ENCODE data around the gene THBS1. TPM values are rescaled to one million over a fixed set of nuclear protein-coding genes. Genes with fewer than 3 reads are reported as not detected.

The THBS1 gene
- total RNA-seq, 1 experiment from 2014 or later = 305 TPM

DNA sequence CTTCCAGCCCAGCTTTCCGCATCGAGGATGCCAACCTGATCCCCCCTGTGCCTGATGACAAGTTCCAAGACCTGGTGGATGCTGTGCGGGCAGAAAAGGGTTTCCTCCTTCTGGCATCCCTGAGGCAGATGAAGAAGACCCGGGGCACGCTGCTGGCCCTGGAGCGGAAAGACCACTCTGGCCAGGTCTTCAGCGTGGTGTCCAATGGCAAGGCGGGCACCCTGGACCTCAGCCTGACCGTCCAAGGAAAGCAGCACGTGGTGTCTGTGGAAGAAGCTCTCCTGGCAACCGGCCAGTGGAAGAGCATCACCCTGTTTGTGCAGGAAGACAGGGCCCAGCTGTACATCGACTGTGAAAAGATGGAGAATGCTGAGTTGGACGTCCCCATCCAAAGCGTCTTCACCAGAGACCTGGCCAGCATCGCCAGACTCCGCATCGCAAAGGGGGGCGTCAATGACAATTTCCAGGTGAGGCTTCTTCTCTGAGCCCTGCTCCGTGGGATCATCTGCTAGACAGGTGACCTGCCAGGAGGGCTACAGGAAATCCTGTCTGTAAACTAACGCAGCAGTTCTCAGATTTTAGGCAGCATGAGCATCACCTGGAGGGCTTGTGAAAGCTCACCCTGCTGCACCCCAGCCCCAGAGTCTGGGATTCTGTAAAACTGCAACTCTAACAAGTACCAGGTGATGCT is 1.6 kb downstream of the THBS1 start:
- Histone ChIP-seq H3K9ac (ENCODE audit: low read length) (peak overlapping the region; percentile 87), H4K20me1 (ENCODE audit: low read length) (peaks cover 45% of the 10 kb centered on the region), H3K4me2 (ENCODE audit: low read length) (peak overlapping the region; percentile 100), H3K79me2 (ENCODE audit: low read length) (peaks cover 62% of the 10 kb centered on the region), H3K9me3 (ENCODE audit: low read length) (no peaks in the 10 kb centered on the region), H3K4me1 (ENCODE audit: insufficient read depth, low read length) (peaks cover 55% of the 10 kb centered on the region), H3K27me3 (ENCODE audit: low read length) (no peaks in the 10 kb centered on the region), H3K36me3 (ENCODE audit: low read depth, low read length) (peaks cover 54% of the 10 kb centered on the region), H3F3A (ENCODE audit: low read length, unreplicated experiment) (peaks cover 20% of the 10 kb centered on the region), H3K4me3 (ENCODE audit: low read length) (peak overlapping the region; percentile 87), H3K9me2 (replicated peaks; ENCODE audit: low read length) (no peaks in the 10 kb centered on the region), H3K27ac (ENCODE audit: low read length) (peak overlapping the region; percentile 93), H2AFZ (ENCODE audit: low read length) (no peak overlapping the region)
- intact Hi-C loops (cut with micrococcal nuclease) = loop anchor here (5.0 kb wide), 2 partner anchors 45 to 105 kb away; no protein-coding TSS in a partner anchor
- peak; percentile 17 for DNase-seq
- ATAC-seq = no peak
- no peak for TF ChIP-seq EZH2phosphoT487 (IDR thresholded peaks at IDR 0.05; ENCODE audit: borderline replicate concordance, low read length)
- TF ChIP-seq, protein P1, sequence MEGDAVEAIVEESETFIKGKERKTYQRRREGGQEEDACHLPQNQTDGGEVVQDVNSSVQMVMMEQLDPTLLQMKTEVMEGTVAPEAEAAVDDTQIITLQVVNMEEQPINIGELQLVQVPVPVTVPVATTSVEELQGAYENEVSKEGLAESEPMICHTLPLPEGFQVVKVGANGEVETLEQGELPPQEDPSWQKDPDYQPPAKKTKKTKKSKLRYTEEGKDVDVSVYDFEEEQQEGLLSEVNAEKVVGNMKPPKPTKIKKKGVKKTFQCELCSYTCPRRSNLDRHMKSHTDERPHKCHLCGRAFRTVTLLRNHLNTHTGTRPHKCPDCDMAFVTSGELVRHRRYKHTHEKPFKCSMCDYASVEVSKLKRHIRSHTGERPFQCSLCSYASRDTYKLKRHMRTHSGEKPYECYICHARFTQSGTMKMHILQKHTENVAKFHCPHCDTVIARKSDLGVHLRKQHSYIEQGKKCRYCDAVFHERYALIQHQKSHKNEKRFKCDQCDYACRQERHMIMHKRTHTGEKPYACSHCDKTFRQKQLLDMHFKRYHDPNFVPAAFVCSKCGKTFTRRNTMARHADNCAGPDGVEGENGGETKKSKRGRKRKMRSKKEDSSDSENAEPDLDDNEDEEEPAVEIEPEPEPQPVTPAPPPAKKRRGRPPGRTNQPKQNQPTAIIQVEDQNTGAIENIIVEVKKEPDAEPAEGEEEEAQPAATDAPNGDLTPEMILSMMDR (conservative IDR thresholded peaks at IDR 0.05; ENCODE audit: low read depth, low read length) = no peak
- no peak for TF ChIP-seq EZH2 (IDR thresholded peaks at IDR 0.05; ENCODE audit: low read length, unreplicated experiment)
- ChIA-PET CTCF (interaction anchor here (0.8 to 1.9 kb wide), 2 partner anchors 174 to 411 kb away, joined by 4 to 9 read pairs; no protein-coding TSS in a partner anchor), POLR2A (ENCODE audit: unreplicated experiment) (no interaction called here)
- BruUV-seq (replicated peaks) = no TSS peak

DNA sequence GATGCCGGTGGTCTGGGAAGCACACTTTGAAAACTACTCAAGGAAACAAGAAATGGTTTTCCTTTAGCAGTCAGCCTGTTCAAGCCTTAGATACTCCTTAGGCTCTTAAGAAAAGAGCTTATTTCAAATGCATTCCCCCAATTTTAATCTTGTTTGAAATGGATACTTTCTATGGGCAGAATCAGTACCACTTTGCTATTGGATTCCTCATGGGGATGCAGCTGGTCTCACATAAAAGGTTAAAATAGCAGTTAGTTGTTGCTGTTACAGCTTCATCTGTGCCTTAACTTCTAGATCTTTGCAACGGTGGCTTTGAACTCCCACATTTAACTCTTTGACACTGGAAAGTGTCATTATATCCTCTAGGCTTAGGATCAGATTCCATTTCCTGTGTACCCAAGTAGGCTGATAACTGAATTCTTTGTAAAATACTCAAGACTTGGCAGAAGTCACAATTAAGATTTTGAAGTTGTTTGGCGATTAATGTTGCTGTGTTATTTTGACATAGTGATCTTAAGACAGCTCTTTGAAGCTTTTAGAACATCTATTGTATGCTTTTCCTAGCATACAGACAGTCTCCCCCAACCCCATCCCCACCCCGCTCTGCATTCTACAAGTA is 2.2 kb downstream of the THBS1 start:
- Histone ChIP-seq H3K4me1 (ENCODE audit: insufficient read depth, low read length) (peaks cover 55% of the 10 kb centered on the region), H4K20me1 (ENCODE audit: low read length) (peaks cover 51% of the 10 kb centered on the region), H3K79me2 (ENCODE audit: low read length) (peaks cover 68% of the 10 kb centered on the region), H3K9me2 (replicated peaks; ENCODE audit: low read length) (no peaks in the 10 kb centered on the region), H3K9ac (ENCODE audit: low read length) (peak overlapping the region; percentile 4; the same call in 1 of the 2 replicates), H3K4me3 (ENCODE audit: low read length) (peak overlapping the region; percentile 87), H3K27ac (ENCODE audit: low read length) (no peak overlapping the region), H3K9me3 (ENCODE audit: low read length) (no peaks in the 10 kb centered on the region), H2AFZ (ENCODE audit: low read length) (no peak overlapping the region), H3K4me2 (ENCODE audit: low read length) (peak overlapping the region; percentile 100), H3F3A (ENCODE audit: low read length, unreplicated experiment) (peaks cover 25% of the 10 kb centered on the region), H3K27me3 (ENCODE audit: low read length) (no peaks in the 10 kb centered on the region), H3K36me3 (ENCODE audit: low read depth, low read length) (peaks cover 61% of the 10 kb centered on the region)
- intact Hi-C loops (cut with micrococcal nuclease) = loop anchor here (5.0 kb wide), 2 partner anchors 44 to 104 kb away; no protein-coding TSS in a partner anchor
- no TSS peak for BruUV-seq (replicated peaks)
- CTCF ChIA-PET = interaction anchor here (0.7 to 0.8 kb wide), 2 partner anchors 47 to 174 kb away, joined by 3 to 4 read pairs; no protein-coding TSS in a partner anchor
- DNase-seq (no peak), ATAC-seq (no peak)
- POLR2A ChIA-PET (ENCODE audit: unreplicated experiment) = interaction anchor here (0.5 kb wide), 1 partner anchor 16 kb away, joined by 4 read pairs; no protein-coding TSS in a partner anchor
- TF ChIP-seq, protein P1 (conservative IDR thresholded peaks at IDR 0.05; ENCODE audit: low read depth, low read length) = no peak
- TF ChIP-seq EZH2phosphoT487 (IDR thresholded peaks at IDR 0.05; ENCODE audit: borderline replicate concordance, low read length) (no peak), EZH2 (IDR thresholded peaks at IDR 0.05; ENCODE audit: low read length, unreplicated experiment) (no peak)

Data from PC-3 (cell line).